BLaER1 treated with 17β-estradiol and CSF1 and Interleukin-3, amounts not matched to agents 10 nM and 100 nM (cell line): ENCODE results near the gene TENM4.
A peak's percentile ranks its signal among the peaks of the same experiment; 100 is the strongest.

Source experiments
- H3K27ac ChIP-seq, 11 experiments: shearing (Covaris generic); formaldehyde crosslinking; 2 replicates each; pipeline ENCODE4 v1.8.1; 2022
- H3K27me3 ChIP-seq, 11 experiments: shearing (Covaris generic); formaldehyde crosslinking; 2 replicates each; pipeline ENCODE4 v1.8.1; 2022
- H3K36me3 ChIP-seq, 11 experiments: shearing (Covaris generic); formaldehyde crosslinking; 2 replicates each; pipeline ENCODE4 v1.8.1; 2022
- H3K4me1 ChIP-seq, 10 experiments: shearing (Covaris generic); formaldehyde crosslinking; 2 replicates each; pipeline ENCODE4 v1.8.1; 2022
- H3K4me2 ChIP-seq, 11 experiments: shearing (Covaris generic); formaldehyde crosslinking; 2 replicates each; pipeline ENCODE4 v1.8.1; 2022
- H3K4me3 ChIP-seq, 10 experiments: shearing (Covaris generic); formaldehyde crosslinking; 2 replicates each; pipeline ENCODE4 v1.8.1; 2022
- H3K9ac ChIP-seq, 11 experiments: shearing (Covaris generic); formaldehyde crosslinking; 2 replicates each; pipeline ENCODE4 v1.8.1; 2022
- H3K9me3 ChIP-seq, 11 experiments: shearing (Covaris generic); formaldehyde crosslinking; replicated peaks in 1 of 11; 2 replicates each; pipeline ENCODE4 v1.8.1; 2022
- H4K20me1 ChIP-seq, 11 experiments: shearing (Covaris generic); formaldehyde crosslinking; 2 replicates each; pipeline ENCODE4 v1.8.1; 2022
- Cebpa-rat ChIP-seq, 11 experiments: shearing (Covaris generic); IDR thresholded peaks; 2 replicates each; pipeline ENCODE4 v1.8.1; 2022

The TENM4 gene

GRCh38 chr11:78878631-78879030, 562.2 kb downstream of the TENM4 start:
- 0 out of 20 replicates have a peak overlapping the region, but pooled peaks of 1 of the 10 experiments have one; percentile 11 for H3K4me3 ChIP-seq
- peaks cover 0 to 5% (median 0%) of the 10 kb centered on the region in 10 experiments; a peak in 1 of 20 replicates for H3K4me1 ChIP-seq
- H3K9ac ChIP-seq: no peak overlapping the region
- no peak overlapping the region for H3K4me2 ChIP-seq
- H4K20me1 ChIP-seq: no peaks in the 10 kb centered on the region
- peaks cover 0 to 48% (median 23%) of the 10 kb centered on the region in 11 experiments; a peak in 14 of 22 replicates for H3K36me3 ChIP-seq
- H3K9me3 ChIP-seq: peaks cover 33 to 46% (median 38%) of the 10 kb centered on the region in 11 experiments
- no peak for TF ChIP-seq Cebpa-rat (IDR thresholded peaks at IDR 0.05)
- H3K27ac ChIP-seq: no peak overlapping the region
- no peaks in the 10 kb centered on the region for H3K27me3 ChIP-seq

GRCh38 chr11:78876676-78877075, 564.2 kb downstream of the TENM4 start:
- no peak overlapping the region for H3K4me3 ChIP-seq
- peaks cover 0 to 5% (median 0%) of the 10 kb centered on the region in 10 experiments; a peak in 1 of 20 replicates for H3K4me1 ChIP-seq
- no peak overlapping the region for H3K9ac ChIP-seq
- 0 out of 22 replicates have a peak overlapping the region, but pooled peaks of 2 of the 11 experiments have one; percentile 18 to 20 for H3K4me2 ChIP-seq
- H3K27me3 ChIP-seq: no peaks in the 10 kb centered on the region
- H3K27ac ChIP-seq: no peak overlapping the region
- TF ChIP-seq Cebpa-rat (IDR thresholded peaks at IDR 0.05): no peak
- no peaks in the 10 kb centered on the region for H4K20me1 ChIP-seq
- H3K36me3 ChIP-seq: peaks cover 0 to 48% (median 19%) of the 10 kb centered on the region in 11 experiments; a peak in 14 of 22 replicates
- peaks cover 33 to 43% (median 38%) of the 10 kb centered on the region in 11 experiments for H3K9me3 ChIP-seq

- H4K20me1 ChIP-seq: no peaks in the 10 kb centered on the region
- peaks cover 0 to 13% (median 0%) of the 10 kb centered on the region in 11 experiments; a peak in 3 of 22 replicates for H3K36me3 ChIP-seq
- H3K4me1 ChIP-seq: peaks cover 0 to 11% (median 0%) of the 10 kb centered on the region in 10 experiments; a peak in 2 of 20 replicates
- H3K9ac ChIP-seq: no peak overlapping the region
- no peak overlapping the region for H3K4me3 ChIP-seq
- H3K27ac ChIP-seq: no peak overlapping the region
- H3K27me3 ChIP-seq: no peaks in the 10 kb centered on the region
- peak overlapping the region in 2 of 11 experiments; percentile 35 to 60; a peak in 4 of 22 replicates for H3K4me2 ChIP-seq
- no peak for TF ChIP-seq Cebpa-rat (IDR thresholded peaks at IDR 0.05)
- no peaks in the 10 kb centered on the region for H3K9me3 ChIP-seq
These were observed 570.2 kb downstream of the TENM4 start for GRCh38 chr11:78870655-78871054.

GRCh38 chr11:78869293-78869692, 571.5 kb downstream of the TENM4 start:
- Histone ChIP-seq H3K4me1 (peaks cover 0 to 11% (median 0%) of the 10 kb centered on the region in 10 experiments; a peak in 2 of 20 replicates), H3K4me3 (no peak overlapping the region), H3K9me3 (no peaks in the 10 kb centered on the region), H3K27me3 (no peaks in the 10 kb centered on the region), H3K36me3 (peaks cover 0 to 8% (median 0%) of the 10 kb centered on the region in 11 experiments; a peak in 2 of 22 replicates), H3K4me2 (no peak overlapping the region), H3K27ac (no peak overlapping the region), H3K9ac (no peak overlapping the region), H4K20me1 (no peaks in the 10 kb centered on the region; a peak in 1 of 22 replicates)
- no peak for TF ChIP-seq Cebpa-rat (IDR thresholded peaks at IDR 0.05)

GRCh38 chr11:78868563-78868962, 572.3 kb downstream of the TENM4 start:
- H3K4me1 ChIP-seq: peaks cover 0 to 11% (median 0%) of the 10 kb centered on the region in 10 experiments; a peak in 2 of 20 replicates
- H3K4me3 ChIP-seq: no peak overlapping the region
- peaks cover 0 to 8% (median 0%) of the 10 kb centered on the region in 11 experiments; a peak in 2 of 22 replicates for H3K36me3 ChIP-seq
- no peak overlapping the region for H3K4me2 ChIP-seq
- no peaks in the 10 kb centered on the region for H3K9me3 ChIP-seq
- no peak overlapping the region for H3K9ac ChIP-seq
- no peaks in the 10 kb centered on the region for H3K27me3 ChIP-seq
- TF ChIP-seq Cebpa-rat (IDR thresholded peaks at IDR 0.05): no peak
- H4K20me1 ChIP-seq: no peaks in the 10 kb centered on the region; a peak in 1 of 22 replicates
- H3K27ac ChIP-seq: no peak overlapping the region

GRCh38 chr11:78860720-78861422, 580.0 kb downstream of the TENM4 start:
- Histone ChIP-seq H4K20me1 (no peaks in the 10 kb centered on the region; a peak in 1 of 22 replicates), H3K36me3 (peaks cover 0 to 7% (median 0%) of the 10 kb centered on the region in 11 experiments; a peak in 2 of 22 replicates), H3K4me2 (no peak overlapping the region), H3K4me1 (peaks cover 2 to 14% (median 12%) of the 10 kb centered on the region in 10 experiments; a peak in 18 of 20 replicates), H3K27me3 (no peaks in the 10 kb centered on the region), H3K27ac (no peak overlapping the region), H3K9me3 (no peaks in the 10 kb centered on the region), H3K4me3 (no peak overlapping the region), H3K9ac (no peak overlapping the region)
- TF ChIP-seq Cebpa-rat (IDR thresholded peaks at IDR 0.05): no peak

GRCh38 chr11:78857688-78858087, 583.1 kb downstream of the TENM4 start:
- H4K20me1 ChIP-seq: no peaks in the 10 kb centered on the region
- no peaks in the 10 kb centered on the region for H3K27me3 ChIP-seq
- peaks cover 9 to 21% (median 18%) of the 10 kb centered on the region in 10 experiments for H3K4me1 ChIP-seq
- no peak overlapping the region for H3K27ac ChIP-seq
- H3K9ac ChIP-seq: no peak overlapping the region
- no peaks in the 10 kb centered on the region for H3K9me3 ChIP-seq
- H3K4me2 ChIP-seq: no peak overlapping the region
- H3K36me3 ChIP-seq: peaks cover 0 to 19% (median 5%) of the 10 kb centered on the region in 11 experiments; a peak in 7 of 22 replicates
- no peak for TF ChIP-seq Cebpa-rat (IDR thresholded peaks at IDR 0.05)
- H3K4me3 ChIP-seq: no peak overlapping the region

- Histone ChIP-seq H3K9ac (no peak overlapping the region), H3K27me3 (no peaks in the 10 kb centered on the region)
- no peak for TF ChIP-seq Cebpa-rat (IDR thresholded peaks at IDR 0.05)
These were observed 584.6 kb downstream of the TENM4 start for GRCh38 chr11:78856211-78856610.

GRCh38 chr11:78855116-78855515, 585.7 kb downstream of the TENM4 start:
- no peak for TF ChIP-seq Cebpa-rat (IDR thresholded peaks at IDR 0.05)
- Histone ChIP-seq H3K4me2 (peak overlapping the region in 3 of 11 experiments; percentile 51 to 67 (median 59); a peak in 3 of 22 replicates), H3K9me3 (no peaks in the 10 kb centered on the region), H3K27ac (no peak overlapping the region), H3K36me3 (peaks cover 0 to 16% (median 5%) of the 10 kb centered on the region in 11 experiments; a peak in 7 of 22 replicates), H3K4me1 (peaks cover 21 to 46% (median 29%) of the 10 kb centered on the region in 10 experiments), H3K4me3 (no peak overlapping the region), H3K9ac (no peak overlapping the region), H3K27me3 (no peaks in the 10 kb centered on the region), H4K20me1 (no peaks in the 10 kb centered on the region)

More at GRCh38 chr11:78856211-78856610, 584.6 kb downstream of the TENM4 start:
- H3K4me2 ChIP-seq: peak overlapping the region; percentile 4 to 67 (median 45); a peak in 21 of 22 replicates
- peaks cover 0 to 16% (median 5%) of the 10 kb centered on the region in 11 experiments; a peak in 7 of 22 replicates for H3K36me3 ChIP-seq
- H3K4me1 ChIP-seq: peaks cover 21 to 35% (median 27%) of the 10 kb centered on the region in 10 experiments
- H3K27ac ChIP-seq: no peak overlapping the region
- no peaks in the 10 kb centered on the region for H3K9me3 ChIP-seq
- no peak overlapping the region for H3K4me3 ChIP-seq
- no peaks in the 10 kb centered on the region for H4K20me1 ChIP-seq
